OCI-LY7 (cell line): Measurements from ENCODE around the gene EPAS1. TPM values are rescaled to one million over a fixed set of nuclear protein-coding genes. Genes with fewer than 3 reads are reported as not detected.

Source experiments
- BruUV-seq: library from RNA; stranded (reverse); fragments of 400-500 nt; replicated peaks from 2 replicates; lab custom pipeline; 2021; lab: Mats Ljungman, UMichigan
- CTCF ChIA-PET: fragments of 300-600 bp; sonication (Branson Sonifier 250); formaldehyde crosslinking; loops from one replicate; lab custom pipeline; 2022; ENCODE audit warnings: antibody characterized with exemption; ENCODE audit not compliant: unreplicated experiment; lab: Charles Lee
- POLR2A ChIA-PET: fragments of 300-600 bp; sonication (Branson Sonifier 250); formaldehyde crosslinking; loops from one replicate; lab custom pipeline; 2022; ENCODE audit warnings: antibody characterized with exemption; lab: Charles Lee
- DNase-seq: peaks from one replicate; pipeline ENCODE4 v3.0.0-alpha.2; 2015; ENCODE audit warnings: low spot score
- H2AFZ ChIP-seq: fragments of 200-600 bp; sonication (generic), shearing (Covaris generic); 2 replicates; pipeline ENCODE4 v1.6.1; 2014; ENCODE audit warnings: mild to moderate bottlenecking, antibody characterized with exemption, low read length, moderate library complexity
- H3K27ac ChIP-seq: fragments of 200-600 bp; sonication (generic); 2 replicates; pipeline ENCODE4 v1.5.1; 2014; ENCODE audit warnings: mixed run types, low read depth, mild to moderate bottlenecking, moderate library complexity, low read length, inconsistent platforms; ENCODE audit not compliant: poor library complexity, severe bottlenecking
- H3K36me3 ChIP-seq: fragments of 200-600 bp; sonication (generic); 2 replicates; pipeline ENCODE4 v1.6.1; 2014; ENCODE audit warnings: mild to moderate bottlenecking, antibody characterized with exemption, low read length, moderate library complexity, mixed read lengths; ENCODE audit not compliant: insufficient read depth
- H3K4me1 ChIP-seq: fragments of 200-600 bp; sonication (generic); 2 replicates; pipeline ENCODE4 v1.5.1; 2014; ENCODE audit warnings: mild to moderate bottlenecking, low read length; ENCODE audit not compliant: insufficient read depth, poor library complexity, severe bottlenecking
- H3K4me2 ChIP-seq: fragments of 200-600 bp; sonication (generic); 2 replicates; pipeline ENCODE4 v1.6.1; 2014; ENCODE audit warnings: mild to moderate bottlenecking, low read length
- H3K4me3 ChIP-seq: fragments of 200-600 bp; sonication (generic); 2 replicates; pipeline ENCODE4 v1.5.1; 2014; ENCODE audit warnings: mild to moderate bottlenecking, low read depth, low read length; ENCODE audit not compliant: poor library complexity, severe bottlenecking
- H3K79me2 ChIP-seq: fragments of 200-600 bp; sonication (generic); 2 replicates; pipeline ENCODE4 v1.6.1; 2016; ENCODE audit warnings: low read depth, mild to moderate bottlenecking, low read length, moderate library complexity, mixed read lengths; ENCODE audit not compliant: insufficient read depth
- H3K9me2 ChIP-seq: fragments of 200-600 bp; sonication (generic); 2 replicates; pipeline ENCODE4 v1.6.1; 2016; ENCODE audit warnings: mild to moderate bottlenecking, low read length, mixed read lengths; ENCODE audit not compliant: insufficient read depth
- H3K9me3 ChIP-seq: fragments of 200-600 bp; sonication (generic); 2 replicates; pipeline ENCODE4 v1.6.1; 2014; ENCODE audit warnings: mild to moderate bottlenecking, mixed run types, low read length, mixed read lengths
- H4K20me1 ChIP-seq: fragments of 200-600 bp; sonication (generic); 2 replicates; pipeline ENCODE4 v1.6.1; 2014; ENCODE audit warnings: mild to moderate bottlenecking, antibody characterized with exemption, low read length, moderate library complexity, mixed read lengths; ENCODE audit not compliant: insufficient read depth
- EZH2phosphoT487 ChIP-seq: fragments of 200-600 bp; sonication (generic); IDR thresholded peaks from 2 replicates; pipeline ENCODE4 v1.6.1; 2018; ENCODE audit warnings: low read depth, borderline replicate concordance, mild to moderate bottlenecking, mixed run types, antibody characterized with exemption, low read length, moderate library complexity, mixed read lengths
- intact Hi-C: fragments of 100-400 bp; cut with micrococcal nuclease; formaldehyde crosslinking; loops from one replicate; pipeline ENCODE4 v1.10.0; 2022; ENCODE audit not compliant: unreplicated experiment
- total RNA-seq, 2 experiments: library from RNA; depleted of rRNA in 1 of 2; stranded (reverse); fragments of >200 nt in 1 of 2; shearing (Covaris generic) in 1 of 2; gene quantifications; 2 replicates each; pipeline ENCODE4 v1.2.3, GENCODE V29; 2014 to 2022
- TF ChIP-seq, protein P1 (sequence below): fragments of 200-600 bp; sonication (generic); conservative IDR thresholded peaks from 2 replicates; pipeline ENCODE4 v1.5.1; 2014; ENCODE audit warnings: mild to moderate bottlenecking, antibody characterized with exemption, low read length, moderate library complexity, mixed read lengths

Gene EPAS1
- total RNA-seq, 2 experiments from 2014 or later = 0.74 TPM; not detected in 1

DNA sequence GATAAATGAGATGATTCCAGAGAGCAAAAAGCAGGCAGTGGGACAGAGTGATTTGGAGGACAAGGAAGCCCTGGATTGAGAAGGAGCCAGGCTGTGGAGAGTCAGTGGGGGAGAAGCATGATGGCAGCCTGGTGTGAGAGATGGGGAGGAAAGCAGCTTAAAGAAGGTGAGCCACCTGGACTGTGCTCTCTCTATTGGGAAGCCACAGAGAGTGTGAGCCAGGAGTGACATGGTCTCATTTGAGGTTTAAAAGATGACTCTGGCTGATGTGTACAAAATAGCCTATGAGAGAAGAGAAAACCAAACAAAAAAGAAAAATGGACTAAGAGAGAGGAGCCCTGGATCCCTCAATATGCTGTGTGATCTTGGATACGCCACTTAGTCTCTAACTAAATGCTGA, 12.9 kb upstream of the EPAS1 start:
- Histone ChIP-seq H4K20me1 (no peaks in the 10 kb centered on the region), H3K4me2 (no peak overlapping the region), H3K9me2 (no peaks in the 10 kb centered on the region), H3K4me1 (no peaks in the 10 kb centered on the region), H2AFZ (no peak overlapping the region), H3K4me3 (no peak overlapping the region), H3K79me2 (no peaks in the 10 kb centered on the region), H3K36me3 (no peaks in the 10 kb centered on the region), H3K9me3 (no peaks in the 10 kb centered on the region), H3K27ac (no peak overlapping the region)
- POLR2A ChIA-PET = interaction anchor here (1.5 kb wide), 1 partner anchor 11 kb away, joined by 5 read pairs; no protein-coding TSS in a partner anchor
- intact Hi-C loops = no loop called here
- CTCF ChIA-PET = no interaction called here
- BruUV-seq = no TSS peak
- no peak for DNase-seq
- TF ChIP-seq EZH2phosphoT487 = no peak
- TF ChIP-seq, protein P1, sequence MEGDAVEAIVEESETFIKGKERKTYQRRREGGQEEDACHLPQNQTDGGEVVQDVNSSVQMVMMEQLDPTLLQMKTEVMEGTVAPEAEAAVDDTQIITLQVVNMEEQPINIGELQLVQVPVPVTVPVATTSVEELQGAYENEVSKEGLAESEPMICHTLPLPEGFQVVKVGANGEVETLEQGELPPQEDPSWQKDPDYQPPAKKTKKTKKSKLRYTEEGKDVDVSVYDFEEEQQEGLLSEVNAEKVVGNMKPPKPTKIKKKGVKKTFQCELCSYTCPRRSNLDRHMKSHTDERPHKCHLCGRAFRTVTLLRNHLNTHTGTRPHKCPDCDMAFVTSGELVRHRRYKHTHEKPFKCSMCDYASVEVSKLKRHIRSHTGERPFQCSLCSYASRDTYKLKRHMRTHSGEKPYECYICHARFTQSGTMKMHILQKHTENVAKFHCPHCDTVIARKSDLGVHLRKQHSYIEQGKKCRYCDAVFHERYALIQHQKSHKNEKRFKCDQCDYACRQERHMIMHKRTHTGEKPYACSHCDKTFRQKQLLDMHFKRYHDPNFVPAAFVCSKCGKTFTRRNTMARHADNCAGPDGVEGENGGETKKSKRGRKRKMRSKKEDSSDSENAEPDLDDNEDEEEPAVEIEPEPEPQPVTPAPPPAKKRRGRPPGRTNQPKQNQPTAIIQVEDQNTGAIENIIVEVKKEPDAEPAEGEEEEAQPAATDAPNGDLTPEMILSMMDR = no peak

DNA sequence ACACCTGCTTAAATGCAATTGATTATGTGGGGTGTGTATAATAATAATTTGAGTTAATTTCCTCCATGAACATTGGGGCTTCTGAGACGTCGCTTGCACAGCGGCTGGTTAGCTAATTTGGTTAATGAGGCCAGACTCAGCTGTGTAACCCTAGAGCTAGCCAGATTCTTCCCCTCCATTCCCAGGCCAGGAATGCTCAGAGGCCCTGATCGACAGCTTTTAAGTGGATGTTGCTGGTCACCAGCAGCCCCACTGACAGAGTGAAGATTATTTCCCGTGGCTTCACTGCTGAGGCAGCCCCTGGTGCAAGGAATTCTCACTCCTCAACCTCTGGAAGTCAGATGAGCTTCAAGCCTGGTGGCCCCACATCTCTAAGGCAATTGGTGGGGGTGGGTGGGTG, 12.4 kb upstream of the EPAS1 start:
- no peaks in the 10 kb centered on the region for H3K36me3 ChIP-seq
- no peak overlapping the region for H2AFZ ChIP-seq
- no peaks in the 10 kb centered on the region for H4K20me1 ChIP-seq
- TF ChIP-seq EZH2phosphoT487 = no peak
- TF ChIP-seq, protein P1 = no peak
- intact Hi-C loops = no loop called here
- H3K4me2 ChIP-seq = no peak overlapping the region
- BruUV-seq = no TSS peak
- ChIA-PET CTCF (no interaction called here), POLR2A (interaction anchor here (1.5 kb wide), 1 partner anchor 10 kb away, joined by 5 read pairs; no protein-coding TSS in a partner anchor)
- H3K4me3 ChIP-seq = no peak overlapping the region
- H3K4me1 ChIP-seq = no peaks in the 10 kb centered on the region
- no peaks in the 10 kb centered on the region for H3K9me3 ChIP-seq
- DNase-seq = no peak
- no peaks in the 10 kb centered on the region for H3K9me2 ChIP-seq
- H3K27ac ChIP-seq = no peak overlapping the region
- H3K79me2 ChIP-seq = no peaks in the 10 kb centered on the region

DNA sequence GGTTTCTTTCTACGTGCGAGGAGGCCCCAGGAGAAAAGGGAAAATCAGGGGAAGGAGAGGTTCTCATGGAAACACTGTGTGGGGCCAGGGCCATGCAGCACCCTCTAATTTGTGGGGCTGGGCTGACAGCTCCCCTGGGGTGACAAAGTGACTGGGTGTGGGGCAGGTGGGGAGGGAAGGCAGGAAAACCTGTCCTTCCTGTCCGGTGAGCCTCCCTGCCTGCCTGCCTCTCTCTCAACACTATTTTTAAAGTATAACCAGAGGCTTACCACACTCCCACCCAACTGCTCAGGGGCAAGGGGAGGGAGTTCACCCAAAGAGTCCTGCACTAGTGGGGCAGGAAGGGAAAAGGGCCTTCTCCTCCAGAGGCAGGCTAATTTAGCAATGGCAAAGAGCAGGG, 10.5 kb upstream of the EPAS1 start:
- no peak overlapping the region for H2AFZ ChIP-seq
- no peaks in the 10 kb centered on the region for H3K9me2 ChIP-seq
- no TSS peak for BruUV-seq
- no peak for DNase-seq
- ChIA-PET CTCF (no interaction called here), POLR2A (interaction anchor here (0.6 kb wide), 1 partner anchor 36 kb away, joined by 3 read pairs; no protein-coding TSS in a partner anchor)
- H3K79me2 ChIP-seq = no peaks in the 10 kb centered on the region
- intact Hi-C loops = no loop called here
- no peaks in the 10 kb centered on the region for H4K20me1 ChIP-seq
- no peaks in the 10 kb centered on the region for H3K4me1 ChIP-seq
- no peak overlapping the region for H3K4me3 ChIP-seq
- no peak overlapping the region for H3K27ac ChIP-seq
- no peaks in the 10 kb centered on the region for H3K9me3 ChIP-seq
- H3K4me2 ChIP-seq = no peak overlapping the region
- TF ChIP-seq EZH2phosphoT487 = no peak
- TF ChIP-seq, protein P1 = no peak
- H3K36me3 ChIP-seq = no peaks in the 10 kb centered on the region
